NK-92 treated with Interleukin-12 subunit alpha and Interleukin-12 subunit beta, amount 100 ng/mL, for 24 hours (cell line): ENCODE data around the gene MAPK8.

Experiments
- DNase-seq: peaks from one replicate; lab custom pipeline; 2025; lab: John Stamatoyannopoulos, UW

MAPK8 gene

DNA sequence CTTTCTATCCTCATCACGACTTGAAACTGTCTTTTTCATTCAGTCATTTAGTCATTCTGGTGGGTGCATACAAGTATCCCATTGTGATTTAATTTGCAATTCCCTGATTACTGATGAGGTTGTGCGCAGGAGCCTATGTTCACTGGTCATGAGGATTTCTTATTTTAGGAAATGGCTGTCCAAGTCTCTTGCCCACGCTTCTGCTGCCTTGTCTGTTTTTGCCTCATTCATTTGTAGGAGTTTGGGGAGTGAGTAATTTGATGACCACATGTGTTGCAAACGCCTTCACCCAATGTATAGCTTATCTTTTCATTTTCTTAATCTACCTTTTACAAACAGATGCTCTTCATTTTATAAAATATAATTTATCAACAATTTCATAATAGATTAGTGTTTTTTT, 171.1 kb downstream of the MAPK8 start:
- no peak for DNase-seq

DNA sequence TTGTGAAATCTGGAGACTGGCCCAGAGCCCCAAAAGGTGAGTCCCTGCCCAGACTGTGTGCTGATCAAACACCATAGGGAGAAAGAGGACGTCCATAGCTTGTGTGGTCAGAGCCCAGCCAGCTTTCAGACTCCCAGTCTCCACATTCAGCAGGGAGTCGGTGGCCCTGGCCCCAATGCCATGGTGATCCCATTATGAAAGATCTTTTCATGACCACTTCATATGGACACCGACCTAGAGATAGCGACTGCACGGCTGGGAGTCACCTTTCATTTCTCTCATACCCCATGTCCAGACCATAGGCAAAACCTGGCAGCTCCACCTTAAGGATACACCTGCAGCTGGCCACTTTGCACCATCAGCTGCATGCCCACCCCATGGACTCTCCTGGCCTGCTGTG, 172.0 kb downstream of the MAPK8 start:
- DNase-seq = no peak

DNA sequence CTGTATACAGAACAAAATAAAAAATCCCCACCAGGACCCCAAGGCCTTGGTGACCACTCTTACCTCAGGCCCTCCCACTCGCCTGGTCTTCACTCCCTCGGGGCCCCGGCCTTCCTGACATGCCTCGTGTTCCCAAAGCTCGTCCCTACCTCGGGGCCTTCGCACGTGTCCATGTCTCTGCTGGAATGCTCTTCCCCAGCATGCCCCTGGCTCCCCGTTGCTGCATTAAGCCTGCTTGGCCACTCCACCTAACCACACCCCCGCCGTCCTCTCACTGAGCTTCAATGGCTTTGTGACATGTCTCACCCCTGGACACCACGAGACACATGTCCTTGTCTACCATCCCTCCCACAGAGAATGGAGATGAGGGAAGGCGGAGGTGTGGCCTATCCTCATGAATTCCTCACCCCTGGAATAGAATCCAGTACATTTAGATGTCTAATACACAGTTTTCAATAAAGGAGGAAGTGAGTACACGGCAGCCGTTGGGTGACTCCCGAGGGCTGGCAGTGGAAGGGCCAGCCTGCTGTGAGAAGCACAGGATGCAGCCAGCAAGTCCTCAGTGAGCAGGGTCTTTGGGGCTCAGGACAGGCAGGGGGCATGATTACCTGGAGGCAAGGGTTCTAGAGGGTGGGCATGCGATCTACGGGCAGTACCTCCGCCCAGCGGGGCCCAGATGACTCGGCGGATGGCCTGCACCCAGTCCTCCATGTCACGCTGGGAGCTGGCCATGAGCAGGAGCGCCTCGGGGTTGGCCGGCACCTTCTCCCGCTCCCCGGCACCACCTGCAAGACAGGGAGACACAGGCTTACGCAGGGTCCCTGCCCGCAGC, 172.7 kb downstream of the MAPK8 start:
- DNase-seq = no peak

DNA sequence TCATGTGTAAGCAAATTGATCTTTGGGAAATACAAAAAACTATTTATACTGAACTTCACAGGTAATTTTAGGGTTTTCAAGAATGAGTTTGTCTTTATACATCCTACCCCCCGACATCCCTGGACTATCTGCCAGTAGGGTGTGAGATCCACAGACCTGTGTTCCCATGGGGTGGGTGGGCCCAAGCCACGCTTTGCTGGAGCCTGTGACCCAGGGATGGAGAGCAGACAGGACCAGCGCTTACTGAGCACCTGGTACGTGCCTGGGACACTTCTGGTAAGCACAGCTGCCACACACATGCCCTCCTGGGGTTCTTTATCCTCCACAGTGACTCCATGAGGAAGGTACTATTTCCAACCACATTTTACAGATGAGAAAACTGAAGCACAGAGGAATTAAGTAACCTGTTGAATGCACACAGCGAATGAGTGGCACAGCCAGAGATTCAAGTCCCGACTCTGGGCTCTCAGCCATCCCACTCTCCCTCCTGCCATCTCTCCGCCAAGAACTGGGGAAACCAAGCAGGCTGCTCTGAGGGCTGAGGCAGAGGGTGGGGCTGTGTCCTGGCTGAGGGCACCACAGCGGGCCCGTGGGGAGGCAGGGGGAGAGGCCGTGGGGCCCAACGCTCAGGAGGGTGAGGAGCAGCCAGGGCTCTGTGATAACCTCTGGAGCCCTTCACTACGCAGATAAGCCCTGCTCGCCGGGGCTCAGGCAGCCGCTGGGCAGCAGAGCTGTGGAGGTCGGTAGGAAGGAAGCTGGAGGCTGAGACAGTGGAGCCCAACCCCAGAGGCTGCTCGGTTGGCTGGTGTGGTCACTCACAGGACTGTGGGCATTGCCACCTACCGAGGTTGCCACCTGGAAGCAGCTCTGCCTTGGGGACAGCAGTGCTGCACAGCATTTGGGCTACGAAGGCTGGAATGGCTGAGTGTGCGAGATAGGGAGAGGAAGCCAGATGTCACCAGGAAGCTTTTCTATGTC, 174.2 kb downstream of the MAPK8 start:
- DNase-seq = no peak

DNA sequence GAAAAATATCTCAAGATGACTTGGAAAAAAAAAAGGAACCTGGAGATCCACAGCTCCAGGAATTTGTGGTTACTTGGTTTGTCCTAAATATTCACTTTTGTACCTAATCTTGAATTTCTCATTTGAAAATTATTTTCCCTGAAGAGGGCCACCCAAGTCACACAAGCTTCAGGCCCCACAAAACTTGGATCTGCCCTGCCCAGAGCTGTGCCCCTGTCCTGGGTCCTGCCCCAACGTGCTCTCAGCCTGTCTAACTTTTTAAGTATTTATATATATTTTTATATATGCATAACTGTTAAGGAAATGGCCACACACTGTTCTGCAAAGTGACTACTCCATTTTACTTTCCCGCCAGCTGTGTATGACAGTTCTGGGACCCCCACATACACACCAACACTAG, 174.9 kb downstream of the MAPK8 start:
- DNase-seq = no peak

DNA sequence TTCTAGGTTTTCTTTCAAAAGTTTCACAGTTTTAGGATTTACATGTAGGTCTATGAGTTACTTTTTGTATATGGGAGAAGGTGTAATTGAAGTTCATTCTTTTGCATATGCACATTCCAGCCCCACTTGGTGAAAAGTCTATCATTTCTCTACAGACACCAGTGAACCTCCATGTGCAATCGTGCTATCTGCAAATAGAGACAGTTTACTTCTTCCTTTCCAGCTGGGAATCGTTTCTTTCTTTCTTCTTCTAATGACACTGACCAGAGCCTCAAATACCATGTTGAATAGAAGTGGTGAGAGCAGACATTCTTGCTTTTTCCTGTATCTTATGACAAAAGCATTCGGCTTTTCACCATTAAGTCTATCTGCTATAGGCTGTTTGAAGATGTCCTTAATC, 175.7 kb downstream of the MAPK8 start:
- DNase-seq = no peak

DNA sequence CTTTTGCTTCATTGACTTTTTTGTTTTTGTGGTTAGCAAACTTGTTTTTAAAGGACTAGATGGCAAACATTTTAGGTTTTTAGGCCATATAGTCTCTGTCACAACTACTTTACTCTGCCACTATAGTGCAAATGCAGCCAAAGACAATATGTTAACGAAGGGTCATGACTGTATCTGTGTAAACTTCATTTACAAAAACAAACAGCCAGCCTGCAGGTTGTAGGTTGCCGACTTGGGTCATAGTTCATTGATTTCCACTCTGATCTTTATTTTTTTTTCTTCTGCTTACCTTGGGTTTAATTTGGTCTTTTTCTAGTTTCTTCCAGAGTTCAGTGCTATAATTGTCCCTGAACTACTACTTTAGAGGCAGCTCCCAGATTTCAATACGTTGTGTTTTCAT, 178.4 kb downstream of the MAPK8 start:
- DNase-seq = no peak

DNA sequence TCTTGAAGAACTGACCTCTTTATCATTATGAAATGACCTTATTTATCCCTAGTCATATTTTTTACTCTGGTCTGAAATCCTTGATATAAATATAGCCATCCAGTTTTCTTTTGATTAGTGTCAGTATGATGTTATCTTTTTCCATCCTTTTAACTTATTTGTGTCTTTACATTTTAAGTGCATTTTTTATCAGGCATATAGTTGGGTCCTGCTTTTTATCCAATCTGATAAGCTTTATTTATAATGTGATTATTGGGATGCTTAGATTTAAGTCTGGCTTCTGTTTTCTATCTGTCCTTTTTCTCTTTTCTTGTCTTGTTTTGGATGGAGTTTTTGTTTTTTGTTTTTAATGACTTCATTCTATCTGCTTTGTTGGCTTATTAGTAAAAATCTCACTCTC, 179.2 kb downstream of the MAPK8 start:
- no peak for DNase-seq

DNA sequence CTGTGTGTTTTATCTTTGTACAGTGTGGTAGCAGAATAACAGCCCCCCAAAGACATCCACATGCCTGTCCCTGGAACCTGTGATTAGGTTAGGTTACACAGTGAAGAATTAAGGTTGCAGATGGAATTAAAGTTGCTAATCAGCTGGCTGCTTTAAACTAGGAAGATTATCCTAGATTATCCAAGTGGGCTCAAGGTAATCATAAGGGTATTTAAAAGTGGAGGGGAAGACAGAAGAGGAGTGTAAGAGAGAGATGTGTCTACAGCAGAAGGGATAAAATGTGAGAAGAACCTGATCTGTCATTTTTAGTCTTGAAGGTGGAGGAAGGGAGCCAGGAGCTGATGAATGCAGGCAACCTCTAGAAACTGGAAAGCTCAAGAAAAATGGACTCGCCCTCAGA, 180.8 kb downstream of the MAPK8 start:
- DNase-seq = no peak
